Neural cell (in vitro differentiated cells): ENCODE results near the gene PCDHB4.
"Not testable (repeated sequence)": the region's sequence is repeated elsewhere in the genome, so short reads cannot be mapped to it uniquely, and the experiment has no call there.

ENCODE experiments used
- CTCF ChIP-seq: fragments of 450-650 bp; IDR thresholded peaks from 2 replicates; pipeline ENCODE4 v1.5.1; 2014; ENCODE audit warnings: antibody characterized with exemption, mild to moderate bottlenecking, moderate library complexity; ENCODE audit not compliant: poor library complexity, severe bottlenecking
- EP300 ChIP-seq: fragments of 450-650 bp; conservative IDR thresholded peaks from 2 replicates; pipeline ENCODE4 v1.6.1; 2014; ENCODE audit warnings: antibody characterized with exemption, mild to moderate bottlenecking, moderate library complexity; ENCODE audit not compliant: poor library complexity, severe bottlenecking
- EZH2 ChIP-seq: fragments of 200-600, 300-800 bp; shearing (Covaris generic), sonication (generic); IDR thresholded peaks from 2 replicates; pipeline ENCODE4 v1.6.1; 2014; ENCODE audit warnings: antibody characterized with exemption, low read length, borderline replicate concordance, mild to moderate bottlenecking; ENCODE audit not compliant: insufficient read depth, poor library complexity, severe bottlenecking
- MXI1 ChIP-seq: fragments of 450-650 bp; conservative IDR thresholded peaks from 2 replicates; pipeline ENCODE4 v1.6.1; 2014; ENCODE audit warnings: antibody characterized with exemption, mild to moderate bottlenecking; ENCODE audit not compliant: poor library complexity, severe bottlenecking
- RAD21 ChIP-seq: fragments of 450-650 bp; conservative IDR thresholded peaks from 2 replicates; pipeline ENCODE4 v1.6.1; 2014; ENCODE audit warnings: antibody characterized with exemption, mild to moderate bottlenecking, moderate library complexity
- REST ChIP-seq: IDR thresholded peaks from 2 replicates; pipeline ENCODE4 v1.6.1; 2012; ENCODE audit warnings: borderline replicate concordance
- SMC3 ChIP-seq: fragments of 450-650 bp; conservative IDR thresholded peaks from 2 replicates; pipeline ENCODE4 v1.6.1; 2014; ENCODE audit warnings: antibody characterized with exemption, mild to moderate bottlenecking, moderate library complexity; ENCODE audit not compliant: poor library complexity
- TAF1 ChIP-seq: IDR thresholded peaks from 2 replicates; pipeline ENCODE4 v1.6.1; 2012; ENCODE audit warnings: low read depth

- not testable (repeated sequence) for TF ChIP-seq EZH2, CTCF, MXI1, RAD21, TAF1, SMC3, EP300, REST
These were observed 15.7 kb downstream of the PCDHB4 start for GRCh38 chr5:141137346-141137745.
